Small intestine (tissue), 16 donors: Measurements from ENCODE around the gene ARHGEF9. TPM values are rescaled to one million over a fixed set of nuclear protein-coding genes. Genes with fewer than 3 reads are reported as not detected.
"Not testable (repeated sequence)": the region's sequence is repeated elsewhere in the genome, so short reads cannot be mapped to it uniquely, and the experiment has no call there.

Source experiments
- DNase-seq, 2 donors: peaks; one replicate each; pipeline versions ENCODE4 v3.0.0 to v3.0.0-alpha.2; 2013
- FAIRE-seq: peaks from 2 replicates; lab custom pipeline; 2012; peaks lifted over from hg19 to GRCh38; lab: Jason Lieb, UNC
- H3K27ac ChIP-seq, 3 donors: one replicate each; pipeline ENCODE4 v1.5.1; 2013; ENCODE audit warnings: low read length in 2 of 3, mild to moderate bottlenecking in 2 of 3, control low read depth in 1 of 3, inconsistent platforms in 1 of 3, low read depth in 1 of 3, moderate library complexity in 1 of 3
- H3K27me3 ChIP-seq, 3 donors: one replicate each; pipeline ENCODE4 v1.6.1; 2013; ENCODE audit warnings: low read length in 3 of 3, inconsistent platforms in 1 of 3; ENCODE audit not compliant: control insufficient read depth in 3 of 3, insufficient read depth in 3 of 3
- H3K36me3 ChIP-seq, 3 donors: one replicate each; pipeline ENCODE4 v1.6.1; 2013; ENCODE audit warnings: low read length in 3 of 3, inconsistent platforms in 1 of 3, low read depth in 1 of 3, mild to moderate bottlenecking in 1 of 3, moderate library complexity in 1 of 3; ENCODE audit not compliant: control insufficient read depth in 3 of 3, insufficient read depth in 2 of 3
- H3K4me1 ChIP-seq, 3 donors: one replicate each; pipeline ENCODE4 v1.6.1; 2013; ENCODE audit warnings: low read length in 2 of 3, inconsistent platforms in 1 of 3, low read depth in 1 of 3, mild to moderate bottlenecking in 1 of 3, moderate library complexity in 1 of 3; ENCODE audit not compliant: control insufficient read depth in 3 of 3, insufficient read depth in 2 of 3
- H3K4me3 ChIP-seq, 3 donors: one replicate each; pipeline ENCODE4 v1.5.1; 2013; ENCODE audit warnings: low read length in 3 of 3, control low read depth in 1 of 3, inconsistent platforms in 1 of 3, low read depth in 1 of 3, mild to moderate bottlenecking in 1 of 3, moderate library complexity in 1 of 3
- H3K9me3 ChIP-seq, 2 donors: one replicate each; pipeline ENCODE4 v1.6.1; 2013; ENCODE audit warnings: low read depth in 1 of 2, low read length in 1 of 2; ENCODE audit not compliant: control insufficient read depth in 2 of 2, insufficient read depth in 1 of 2
- WGBS, 3 donors: extraction: QIAGEN DNeasy Blood & Tissue Kit; methylation state at CpG; one replicate each; pipeline ENCODE4 v1.1.7; 2013; 5-methylcytosine and 5-hydroxymethylcytosine counted together
- long read RNA-seq, 10 donors: transcript quantifications; one replicate each; lab custom pipeline, GENCODE V29; 2026
- polyA plus RNA-seq, 4 donors: library from polyadenylated mRNA; stranded (reverse) in 3 of 4; unstranded in 1 of 4; fragments of 200-250 nt in 3 of 4; fragments of 120-200 nt in 1 of 4; gene quantifications; one replicate each; pipeline versions ENCODE4 v1.2.1 to v1.2.3, GENCODE V29; 2013
- donor health status: healthy with polysubstance abuse.
- donor health status: control.
- donor health status: control.
- donor health status: Bipolar disorder and iron deficiency.
- donor health status: healthy.

Gene ARHGEF9
- 10 to 100 TPM; 16.5 to 38.9 (median 26.3) TPM for polyA plus RNA-seq
- long read RNA-seq, donor 1, partial matches to known transcripts, result 8 of 10 reads
- long read RNA-seq, donor 1, other reads (novel, unspliced or antisense), result 0 of 10 reads
- long read RNA-seq, donor 2, partial matches to known transcripts, result 0 of 1 reads
- long read RNA-seq, donor 2, other reads (novel, unspliced or antisense), result 0 of 1 reads
- long read RNA-seq, donor 3, partial matches to known transcripts, result 6 of 7 reads
- long read RNA-seq, donor 3, other reads (novel, unspliced or antisense), result 0 of 7 reads
- long read RNA-seq, donor 4, result 0 reads
- long read RNA-seq, donor 5, partial matches to known transcripts, result 5 of 5 reads
- long read RNA-seq, donor 5, other reads (novel, unspliced or antisense), result 0 of 5 reads
- long read RNA-seq, donor 6, partial matches to known transcripts, result 9 of 16 reads
- long read RNA-seq, donor 6, other reads (novel, unspliced or antisense), result 5 of 16 reads
- long read RNA-seq, donor 7, partial matches to known transcripts, result 14 of 22 reads
- long read RNA-seq, donor 7, other reads (novel, unspliced or antisense), result 5 of 22 reads
- long read RNA-seq, donor 8, result 0 reads
- long read RNA-seq, donor 9, result 0 reads
- long read RNA-seq, donor 10, full-length matches to known transcripts, result 5 of 11 reads
- long read RNA-seq, donor 10, partial matches to known transcripts, result 6 of 11 reads
- long read RNA-seq, donor 10, other reads (novel, unspliced or antisense), result 0 of 11 reads

DNA sequence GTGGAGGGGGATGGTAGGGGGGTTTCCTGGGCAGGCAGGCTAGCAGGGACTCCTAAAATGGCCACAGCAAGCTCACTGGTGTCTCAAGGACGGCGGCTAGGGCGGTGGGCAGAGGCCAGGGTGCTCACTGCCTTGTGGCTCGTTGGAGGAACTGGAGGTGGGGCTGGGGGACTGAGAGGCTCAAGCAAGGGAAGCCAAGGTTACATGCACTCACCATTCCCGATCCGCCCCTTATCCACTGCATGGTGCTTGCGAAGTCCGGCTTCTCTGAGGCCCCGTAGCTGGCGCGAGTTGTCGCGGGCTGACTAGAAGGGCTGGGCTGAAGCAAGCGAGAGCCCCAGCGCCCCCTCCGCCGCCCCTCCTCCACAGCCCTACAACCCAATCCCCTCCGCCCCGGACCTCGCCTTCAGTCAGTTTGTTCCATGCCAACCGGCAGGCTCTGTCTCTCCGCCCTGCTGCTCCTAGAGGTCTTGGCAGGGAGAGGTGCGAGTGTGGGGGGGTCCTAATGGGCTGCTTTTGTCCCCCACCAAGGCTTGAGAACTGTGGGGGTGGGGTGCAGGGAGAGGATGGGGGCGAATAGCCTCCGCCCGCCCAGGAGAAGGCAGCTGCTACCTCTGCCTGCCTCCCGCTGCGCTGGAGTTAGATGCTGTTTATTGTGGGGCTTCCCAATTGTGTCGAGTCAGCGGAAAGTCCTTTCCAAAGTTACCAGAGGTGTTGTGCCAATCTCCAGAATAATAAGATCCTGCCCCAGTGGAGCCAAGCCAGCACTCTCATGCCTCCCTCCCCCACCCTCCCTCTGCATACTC is at the start of gene ARHGEF9:
ARHGEF9 (minus strand) TSS at position 313 of the 806 bp plus-strand sequence; CDS start at position 244, 69 bp downstream.
- FAIRE-seq, result no peak
- Histone ChIP-seq H3K9me3 (peaks cover 0 to 2% of the 10 kb centered on the region in 2 donors), H3K4me3 (peak within 1 kb of the TSS; percentile 6 to 67 (median 56)), H3K4me1 (no peaks in the 10 kb centered on the region), H3K27ac (peak within 1 kb of the TSS; percentile 50 to 74 (median 73)), H3K36me3 (no peaks in the 10 kb centered on the region), H3K27me3 (no peaks in the 10 kb centered on the region)
- WGBS, 3 donors, result 2 to 38% (median 5%) methylated on average over 14 to 30 of the region's 30 CpGs
- DNase-seq, result peak; percentile 54 to 56

DNA sequence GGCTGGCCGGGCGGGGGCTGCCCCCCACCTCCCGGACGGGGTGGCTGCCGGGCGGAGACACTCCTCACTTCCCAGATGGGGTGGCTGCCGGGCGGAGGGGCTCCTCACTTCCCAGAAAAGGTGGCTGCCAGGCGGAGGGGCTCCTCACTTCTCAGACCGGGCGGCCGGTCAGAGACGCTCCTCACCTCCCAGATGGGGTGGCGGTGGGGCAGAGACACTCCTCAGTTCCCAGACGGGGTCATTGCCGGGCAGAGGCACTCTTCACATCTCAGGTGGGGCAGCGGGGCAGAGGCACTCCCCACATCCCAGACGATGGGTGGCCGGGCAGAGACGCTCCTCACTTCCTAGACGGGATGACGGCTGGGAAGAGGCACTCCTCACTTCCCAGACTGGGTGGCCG is 40.4 kb upstream of the ARHGEF9 start:
- not testable (repeated sequence) for H3K4me1 ChIP-seq, FAIRE-seq, DNase-seq, H3K27me3 ChIP-seq, H3K4me3 ChIP-seq, H3K27ac ChIP-seq, H3K9me3 ChIP-seq, H3K36me3 ChIP-seq
- 91 to 96% (median 94%) methylated on average over 8 to 23 of the region's 23 CpGs for WGBS, 3 donors

DNA sequence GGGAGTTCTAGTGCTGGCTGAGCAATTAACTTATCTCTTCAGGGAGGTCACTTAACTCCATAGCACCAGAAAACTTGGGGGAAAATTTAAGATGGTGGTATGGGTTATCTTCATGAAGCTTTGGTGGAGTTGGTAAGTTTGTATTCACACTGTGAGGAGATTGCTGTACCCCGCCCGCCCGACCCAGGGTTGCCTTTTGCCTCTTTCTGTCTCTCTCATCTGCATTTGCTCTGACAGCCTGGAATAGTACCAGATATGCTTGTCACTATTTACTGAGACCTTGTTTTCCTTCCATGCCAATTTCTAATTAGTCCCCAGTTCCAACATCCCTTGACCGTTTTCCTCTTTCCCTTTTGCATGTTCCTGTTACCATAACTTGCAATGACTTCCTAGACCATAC is 33.1 kb upstream of the ARHGEF9 start:
- FAIRE-seq, result no peak
- no peak overlapping the region for H3K4me3 ChIP-seq
- no peaks in the 10 kb centered on the region for H3K27me3 ChIP-seq
- H3K27ac ChIP-seq, result no peak overlapping the region
- no peaks in the 10 kb centered on the region for H3K4me1 ChIP-seq
- H3K36me3 ChIP-seq, result no peaks in the 10 kb centered on the region
- no peak for DNase-seq
- H3K9me3 ChIP-seq, result no peaks in the 10 kb centered on the region
- whole genome bisulfite sequencing, 3 donors, result 90 to 98% (median 95%) methylated on average over 4 of the region's 4 CpGs

DNA sequence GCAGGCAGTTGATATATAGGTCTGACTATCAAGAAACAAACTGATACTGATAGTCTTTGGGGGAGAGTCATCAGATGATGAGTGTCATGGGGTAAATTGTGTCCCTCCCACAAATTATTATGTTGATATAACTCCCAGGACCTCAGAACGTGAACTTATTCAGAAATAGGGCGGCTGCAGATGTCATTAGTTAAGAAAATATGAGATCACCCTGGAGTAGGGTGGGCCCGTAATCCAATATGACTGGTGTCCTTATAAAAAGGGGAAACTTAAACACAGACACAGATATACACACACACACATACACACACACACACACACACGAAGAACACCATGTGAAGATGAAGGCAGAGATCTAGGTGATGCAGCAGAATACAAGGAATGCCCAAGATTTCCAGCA is 32.7 kb upstream of the ARHGEF9 start:
- Histone ChIP-seq H3K4me3 (no peak overlapping the region), H3K27ac (no peak overlapping the region), H3K4me1 (no peaks in the 10 kb centered on the region), H3K27me3 (no peaks in the 10 kb centered on the region), H3K9me3 (no peaks in the 10 kb centered on the region), H3K36me3 (no peaks in the 10 kb centered on the region)
- no peak for FAIRE-seq
- DNase-seq, result no peak
- 58 to 75% (median 67%) methylated on average over 4 of the region's 4 CpGs for WGBS, 3 donors

DNA sequence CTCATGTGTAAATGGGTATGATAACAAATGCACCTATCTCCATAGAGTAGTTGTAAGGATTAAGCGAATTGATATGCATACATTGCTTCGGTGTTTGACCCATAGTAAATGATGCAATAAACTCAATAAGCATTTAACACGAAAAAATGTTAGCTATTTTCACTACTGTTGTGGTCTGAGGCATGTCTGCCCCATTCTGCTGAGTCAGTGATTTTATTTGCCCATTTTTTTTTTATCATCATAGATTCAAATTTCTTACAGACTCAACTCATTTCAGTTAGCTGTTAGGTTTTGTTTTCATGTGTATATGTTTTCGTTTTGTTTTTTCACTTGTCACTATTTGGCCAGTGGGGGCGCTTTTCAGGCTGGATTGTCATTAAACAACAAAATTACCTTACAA is 27.8 kb upstream of the ARHGEF9 start:
- 65 to 83% (median 77%) methylated on average over 5 of the region's 5 CpGs for WGBS, 3 donors
- Histone ChIP-seq H3K36me3 (no peaks in the 10 kb centered on the region), H3K4me1 (no peaks in the 10 kb centered on the region), H3K9me3 (no peaks in the 10 kb centered on the region), H3K27me3 (no peaks in the 10 kb centered on the region), H3K27ac (no peak overlapping the region), H3K4me3 (no peak overlapping the region)
- DNase-seq, result no peak
- no peak for FAIRE-seq

DNA sequence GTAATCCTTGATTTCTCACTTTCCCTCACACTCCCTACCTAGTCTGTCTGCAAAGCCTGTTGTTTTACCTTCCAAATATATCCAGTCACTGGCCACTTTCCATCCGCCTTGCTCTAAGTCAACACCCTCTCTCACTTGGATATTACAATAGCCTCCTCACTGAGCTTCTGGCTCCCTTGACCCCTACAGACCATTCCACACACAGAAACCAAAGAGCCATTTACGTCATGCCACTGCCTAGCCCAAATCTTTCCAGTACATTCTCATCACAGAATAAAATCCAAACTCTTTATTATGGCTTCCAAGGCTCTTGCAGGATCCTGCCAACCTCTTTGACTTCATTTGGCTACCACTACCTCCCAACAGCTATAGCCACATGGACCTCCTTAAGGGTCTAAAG is 25.7 kb upstream of the ARHGEF9 start:
- Histone ChIP-seq H3K27me3 (no peaks in the 10 kb centered on the region), H3K9me3 (no peaks in the 10 kb centered on the region), H3K4me3 (no peak overlapping the region), H3K36me3 (no peaks in the 10 kb centered on the region), H3K4me1 (no peaks in the 10 kb centered on the region), H3K27ac (no peak overlapping the region)
- no peak for DNase-seq
- 85 to 96% (median 91%) methylated on average over 2 of the region's 2 CpGs for WGBS, 3 donors
- no peak for FAIRE-seq

DNA sequence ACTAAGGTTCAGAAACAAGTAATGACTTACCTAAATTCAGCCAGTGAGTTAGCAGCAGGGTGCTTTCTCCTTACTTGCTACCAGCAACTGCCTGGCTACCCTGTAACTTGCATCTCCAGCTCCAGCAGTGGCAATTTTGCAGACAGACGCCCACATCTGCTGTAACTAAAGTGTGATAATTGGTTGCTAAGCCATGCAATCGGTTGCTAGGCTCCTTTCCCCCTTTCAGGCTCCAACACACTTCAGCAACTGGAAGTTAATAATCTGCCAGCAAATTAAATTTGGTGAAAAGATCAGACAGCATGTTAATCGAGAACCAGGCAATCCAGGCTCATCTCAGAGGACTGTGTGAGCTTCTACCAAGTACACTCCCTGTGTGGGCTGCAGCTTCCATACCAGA is 24.2 kb upstream of the ARHGEF9 start:
- WGBS, 3 donors, result 21 to 52% (median 25%) methylated on average over 3 of the region's 3 CpGs
- Histone ChIP-seq H3K36me3 (no peaks in the 10 kb centered on the region), H3K4me1 (no peaks in the 10 kb centered on the region), H3K4me3 (no peak overlapping the region), H3K27me3 (no peaks in the 10 kb centered on the region), H3K27ac (no peak overlapping the region), H3K9me3 (no peaks in the 10 kb centered on the region)
- DNase-seq, result peak in 1 of 2 donors; percentile 4
- no peak for FAIRE-seq

DNA sequence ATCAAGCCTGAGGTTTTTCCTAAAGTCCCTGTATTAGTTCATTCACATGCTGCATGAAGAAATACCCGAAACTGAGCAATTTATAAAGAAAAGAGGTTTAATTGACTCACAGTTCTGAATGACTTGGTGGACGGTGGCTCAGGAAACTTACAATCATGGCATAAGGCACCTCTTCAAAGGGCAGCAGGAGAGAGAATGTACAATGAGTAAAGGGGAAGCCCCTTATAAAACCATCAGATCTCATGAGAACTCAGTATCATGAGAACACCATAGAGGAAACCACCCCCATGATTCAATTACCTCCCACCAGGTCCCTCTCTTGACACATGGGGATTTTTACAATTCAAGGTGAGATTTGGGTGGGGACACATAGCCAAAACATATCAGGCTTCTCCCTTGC is 10.4 kb upstream of the ARHGEF9 start:
- not testable (repeated sequence) for H3K36me3 ChIP-seq, H3K27me3 ChIP-seq, H3K9me3 ChIP-seq, H3K27ac ChIP-seq, FAIRE-seq, DNase-seq, H3K4me1 ChIP-seq, H3K4me3 ChIP-seq
- 60 to 96% (median 77%) methylated on average over 2 of the region's 2 CpGs for WGBS, 3 donors
